ENCODE measurements around the gene IGFBP4.

The IGFBP4 gene

GRCh38 chr17:40496170-40496569 lies 52.9 kb downstream of the IGFBP4 start:
- Histone ChIP-seq H3K27ac (ENCODE audit: low read depth, low read length) (no peak overlapping the region), H3K4me3 (ENCODE audit: low read depth, low read length) (no peak overlapping the region), H3K27me3 (ENCODE audit: insufficient read depth, low read length) (no peaks in the 10 kb centered on the region), H3K4me1 (ENCODE audit: control insufficient read depth, insufficient read depth, low read length, unreplicated experiment) (peaks cover 24% of the 10 kb centered on the region), H3K36me3 (ENCODE audit: insufficient read depth, low read length) (no peaks in the 10 kb centered on the region), H3K79me2 (ENCODE audit: control insufficient read depth, insufficient read depth, low read length, unreplicated experiment) (no peaks in the 10 kb centered on the region), H2AFZ (ENCODE audit: low read length, unreplicated experiment) (no peak overlapping the region)

GRCh38 chr17:40496634-40497420 lies 53.6 kb downstream of the IGFBP4 start:
- no peak overlapping the region for H3K4me3 ChIP-seq (ENCODE audit: low read depth, low read length)
- no peak overlapping the region for H2AFZ ChIP-seq (ENCODE audit: low read length, unreplicated experiment)
- no peaks in the 10 kb centered on the region for H3K27me3 ChIP-seq (ENCODE audit: insufficient read depth, low read length)
- no peaks in the 10 kb centered on the region for H3K79me2 ChIP-seq (ENCODE audit: control insufficient read depth, insufficient read depth, low read length, unreplicated experiment)
- H3K4me1 ChIP-seq (ENCODE audit: control insufficient read depth, insufficient read depth, low read length, unreplicated experiment) = peaks cover 24% of the 10 kb centered on the region
- H3K27ac ChIP-seq (ENCODE audit: low read depth, low read length) = no peak overlapping the region; the same call in 1 of the 2 replicates
- H3K36me3 ChIP-seq (ENCODE audit: insufficient read depth, low read length) = no peaks in the 10 kb centered on the region

- H3K4me1 ChIP-seq (ENCODE audit: control insufficient read depth, insufficient read depth, low read length, unreplicated experiment) = peaks cover 24% of the 10 kb centered on the region
- H3K27ac ChIP-seq (ENCODE audit: low read depth, low read length) = peak overlapping the region; percentile 76
- no peaks in the 10 kb centered on the region for H3K27me3 ChIP-seq (ENCODE audit: insufficient read depth, low read length)
- H2AFZ ChIP-seq (ENCODE audit: low read length, unreplicated experiment) = no peak overlapping the region
- H3K4me3 ChIP-seq (ENCODE audit: low read depth, low read length) = no peak overlapping the region
- no peaks in the 10 kb centered on the region for H3K79me2 ChIP-seq (ENCODE audit: control insufficient read depth, insufficient read depth, low read length, unreplicated experiment)
- no peaks in the 10 kb centered on the region for H3K36me3 ChIP-seq (ENCODE audit: insufficient read depth, low read length)
Observed at GRCh38 chr17:40497695-40498094, 54.4 kb downstream of the IGFBP4 start.

GRCh38 chr17:40498281-40499084 lies 55.2 kb downstream of the IGFBP4 start:
- Histone ChIP-seq H3K36me3 (ENCODE audit: insufficient read depth, low read length) (no peaks in the 10 kb centered on the region), H3K4me3 (ENCODE audit: low read depth, low read length) (no peak overlapping the region), H3K79me2 (ENCODE audit: control insufficient read depth, insufficient read depth, low read length, unreplicated experiment) (no peaks in the 10 kb centered on the region), H3K27ac (ENCODE audit: low read depth, low read length) (peak overlapping the region; percentile 76), H2AFZ (ENCODE audit: low read length, unreplicated experiment) (no peak overlapping the region), H3K4me1 (ENCODE audit: control insufficient read depth, insufficient read depth, low read length, unreplicated experiment) (peaks cover 24% of the 10 kb centered on the region), H3K27me3 (ENCODE audit: insufficient read depth, low read length) (no peaks in the 10 kb centered on the region)

- Histone ChIP-seq H3K27ac (ENCODE audit: low read depth, low read length) (0 out of 2 replicates have a peak overlapping the region, but pooled peaks have one; percentile 39), H3K27me3 (ENCODE audit: insufficient read depth, low read length) (no peaks in the 10 kb centered on the region), H3K4me1 (ENCODE audit: control insufficient read depth, insufficient read depth, low read length, unreplicated experiment) (peaks cover 24% of the 10 kb centered on the region), H3K79me2 (ENCODE audit: control insufficient read depth, insufficient read depth, low read length, unreplicated experiment) (no peaks in the 10 kb centered on the region), H3K4me3 (ENCODE audit: low read depth, low read length) (no peak overlapping the region), H3K36me3 (ENCODE audit: insufficient read depth, low read length) (no peaks in the 10 kb centered on the region), H2AFZ (ENCODE audit: low read length, unreplicated experiment) (peak overlapping the region; percentile 28)
Observed at GRCh38 chr17:40499551-40500189, 56.4 kb downstream of the IGFBP4 start.

GRCh38 chr17:40500190-40500589 lies 56.9 kb downstream of the IGFBP4 start:
- H3K36me3 ChIP-seq (ENCODE audit: insufficient read depth, low read length) = no peaks in the 10 kb centered on the region
- no peak overlapping the region for H3K4me3 ChIP-seq (ENCODE audit: low read depth, low read length)
- no peak overlapping the region for H3K27ac ChIP-seq (ENCODE audit: low read depth, low read length)
- H3K79me2 ChIP-seq (ENCODE audit: control insufficient read depth, insufficient read depth, low read length, unreplicated experiment) = no peaks in the 10 kb centered on the region
- no peak overlapping the region for H2AFZ ChIP-seq (ENCODE audit: low read length, unreplicated experiment)
- no peaks in the 10 kb centered on the region for H3K27me3 ChIP-seq (ENCODE audit: insufficient read depth, low read length)
- H3K4me1 ChIP-seq (ENCODE audit: control insufficient read depth, insufficient read depth, low read length, unreplicated experiment) = peaks cover 24% of the 10 kb centered on the region

- no peak overlapping the region for H3K27ac ChIP-seq (ENCODE audit: low read depth, low read length)
- no peaks in the 10 kb centered on the region for H3K36me3 ChIP-seq (ENCODE audit: insufficient read depth, low read length)
- H3K4me1 ChIP-seq (ENCODE audit: control insufficient read depth, insufficient read depth, low read length, unreplicated experiment) = peaks cover 24% of the 10 kb centered on the region
- H3K4me3 ChIP-seq (ENCODE audit: low read depth, low read length) = no peak overlapping the region
- H3K79me2 ChIP-seq (ENCODE audit: control insufficient read depth, insufficient read depth, low read length, unreplicated experiment) = no peaks in the 10 kb centered on the region
- no peak overlapping the region for H2AFZ ChIP-seq (ENCODE audit: low read length, unreplicated experiment)
- H3K27me3 ChIP-seq (ENCODE audit: insufficient read depth, low read length) = no peaks in the 10 kb centered on the region
Observed at GRCh38 chr17:40500709-40501108, 57.5 kb downstream of the IGFBP4 start.

- Histone ChIP-seq H2AFZ (ENCODE audit: low read length, unreplicated experiment) (no peak within 1 kb of the TSS), H3K79me2 (ENCODE audit: control insufficient read depth, insufficient read depth, low read length, unreplicated experiment) (no peaks in the 10 kb centered on the region), H3K36me3 (ENCODE audit: insufficient read depth, low read length) (no peaks in the 10 kb centered on the region), H3K4me1 (ENCODE audit: control insufficient read depth, insufficient read depth, low read length, unreplicated experiment) (peaks cover 24% of the 10 kb centered on the region), H3K27me3 (ENCODE audit: insufficient read depth, low read length) (no peaks in the 10 kb centered on the region), H3K4me3 (ENCODE audit: low read depth, low read length) (no peak within 1 kb of the TSS), H3K27ac (ENCODE audit: low read depth, low read length) (no peak within 1 kb of the TSS)
Observed at GRCh38 chr17:40501499-40501911, 58.3 kb downstream of the IGFBP4 start, which contains the start of gene TNS4. TSS of gene TNS4 (minus strand) at chr17:40501623. CDS start at chr17:40496425, 5,198 bp downstream.

GRCh38 chr17:40502716-40503115 lies 59.5 kb downstream of the IGFBP4 start:
- no peaks in the 10 kb centered on the region for H3K36me3 ChIP-seq (ENCODE audit: insufficient read depth, low read length)
- H3K27me3 ChIP-seq (ENCODE audit: insufficient read depth, low read length) = no peaks in the 10 kb centered on the region
- peaks cover 18% of the 10 kb centered on the region for H3K4me1 ChIP-seq (ENCODE audit: control insufficient read depth, insufficient read depth, low read length, unreplicated experiment)
- H3K79me2 ChIP-seq (ENCODE audit: control insufficient read depth, insufficient read depth, low read length, unreplicated experiment) = no peaks in the 10 kb centered on the region
- no peak overlapping the region for H3K27ac ChIP-seq (ENCODE audit: low read depth, low read length)
- H2AFZ ChIP-seq (ENCODE audit: low read length, unreplicated experiment) = no peak overlapping the region
- H3K4me3 ChIP-seq (ENCODE audit: low read depth, low read length) = no peak overlapping the region

GRCh38 chr17:40503154-40503553 lies 59.9 kb downstream of the IGFBP4 start:
- Histone ChIP-seq H3K36me3 (ENCODE audit: insufficient read depth, low read length) (no peaks in the 10 kb centered on the region), H3K27ac (ENCODE audit: low read depth, low read length) (no peak overlapping the region), H2AFZ (ENCODE audit: low read length, unreplicated experiment) (no peak overlapping the region), H3K4me1 (ENCODE audit: control insufficient read depth, insufficient read depth, low read length, unreplicated experiment) (peaks cover 13% of the 10 kb centered on the region), H3K4me3 (ENCODE audit: low read depth, low read length) (no peak overlapping the region), H3K27me3 (ENCODE audit: insufficient read depth, low read length) (no peaks in the 10 kb centered on the region), H3K79me2 (ENCODE audit: control insufficient read depth, insufficient read depth, low read length, unreplicated experiment) (no peaks in the 10 kb centered on the region)

Data from ACC112 (cell line).